GM10847 (cell line): Measurements from ENCODE around the gene ENTPD7.

Experiments used
- POLR2A ChIP-seq: IDR thresholded peaks from 2 replicates; pipeline ENCODE4 v1.6.1; 2011; ENCODE audit not compliant: insufficient read length; ENCODE audit errors: extremely low read depth

Gene ENTPD7

GRCh38 chr10:99630433-99630832, 28.9 kb upstream of the ENTPD7 start:
- no peak for TF ChIP-seq POLR2A

GRCh38 chr10:99630991-99631390, 28.3 kb upstream of the ENTPD7 start:
- TF ChIP-seq POLR2A, result no peak

GRCh38 chr10:99631496-99631895, 27.8 kb upstream of the ENTPD7 start:
- TF ChIP-seq POLR2A, result no peak

GRCh38 chr10:99633832-99634231, 25.5 kb upstream of the ENTPD7 start:
- no peak for TF ChIP-seq POLR2A

- no peak for TF ChIP-seq POLR2A
These were observed 11.6 kb upstream of the ENTPD7 start for GRCh38 chr10:99647601-99648151.

GRCh38 chr10:99648717-99649116, 10.6 kb upstream of the ENTPD7 start:
- TF ChIP-seq POLR2A, result no peak

- TF ChIP-seq POLR2A, result no peak
These were observed 6.4 kb upstream of the ENTPD7 start for GRCh38 chr10:99652800-99653390.

GRCh38 chr10:99654390-99655175, 4.7 kb upstream of the ENTPD7 start:
- no peak for TF ChIP-seq POLR2A

GRCh38 chr10:99656199-99657064, 2.9 kb upstream of the ENTPD7 start:
- no peak for TF ChIP-seq POLR2A

GRCh38 chr10:99658622-99659030, 683 bp upstream of the ENTPD7 start:
- no peak for TF ChIP-seq POLR2A

GRCh38 chr10:99659868-99660366, 608 bp downstream of the ENTPD7 start:
- TF ChIP-seq POLR2A, result no peak

GRCh38 chr10:99660662-99661376, 1.5 kb downstream of the ENTPD7 start:
- TF ChIP-seq POLR2A, result no peak

GRCh38 chr10:99661377-99661763, 2.1 kb downstream of the ENTPD7 start:
- no peak for TF ChIP-seq POLR2A

GRCh38 chr10:99665304-99665703, 6.0 kb downstream of the ENTPD7 start:
- no peak for TF ChIP-seq POLR2A

- TF ChIP-seq POLR2A, result no peak
These were observed 7.9 kb downstream of the ENTPD7 start for GRCh38 chr10:99667108-99667751.

- TF ChIP-seq POLR2A, result no peak
These were observed 12.1 kb downstream of the ENTPD7 start for GRCh38 chr10:99671386-99671785.
